Fibroblast of mammary gland (primary cell): ENCODE data around the gene TLK1.

Experiments
- DNase-seq: peaks from one replicate; pipeline ENCODE4 v3.0.0-alpha.2; 2010; ENCODE audit warnings: low read depth
- H3K4me3 ChIP-seq: 2 replicates; pipeline ENCODE4 v1.5.1; 2011; ENCODE audit warnings: low read depth, mild to moderate bottlenecking, low read length, moderate library complexity; ENCODE audit not compliant: control insufficient read depth
- CTCF ChIP-seq: conservative IDR thresholded peaks from 2 replicates; pipeline ENCODE4 v1.5.1; 2011; ENCODE audit warnings: low read depth, low read length, inconsistent platforms; ENCODE audit not compliant: control insufficient read depth, insufficient read depth

Gene TLK1

GRCh38 chr2:171146633-171147032, 14.1 kb downstream of the TLK1 start:
- no peak for TF ChIP-seq CTCF
- no peak for DNase-seq
- H3K4me3 ChIP-seq: no peak overlapping the region

- no peak overlapping the region for H3K4me3 ChIP-seq
- no peak for DNase-seq
- no peak for TF ChIP-seq CTCF
These were observed 14.6 kb downstream of the TLK1 start for GRCh38 chr2:171146071-171146470.

GRCh38 chr2:171143670-171144062, 17.0 kb downstream of the TLK1 start:
- DNase-seq: no peak
- no peak overlapping the region for H3K4me3 ChIP-seq
- TF ChIP-seq CTCF: no peak

- no peak for DNase-seq
- TF ChIP-seq CTCF: no peak
- H3K4me3 ChIP-seq: no peak overlapping the region
These were observed 18.3 kb downstream of the TLK1 start for GRCh38 chr2:171142398-171142797.

- DNase-seq: peak; percentile 21
- no peak overlapping the region for H3K4me3 ChIP-seq
- TF ChIP-seq CTCF: no peak
These were observed 19.4 kb downstream of the TLK1 start for GRCh38 chr2:171141320-171141719.

GRCh38 chr2:171139860-171140259, 20.8 kb downstream of the TLK1 start:
- TF ChIP-seq CTCF: no peak
- no peak overlapping the region for H3K4me3 ChIP-seq
- no peak for DNase-seq

GRCh38 chr2:171136024-171136423, 24.7 kb downstream of the TLK1 start:
- no peak for TF ChIP-seq CTCF
- DNase-seq: no peak
- H3K4me3 ChIP-seq: no peak overlapping the region
